HepG2 (cell line): Measurements from ENCODE around the gene GPR68. TPM values are rescaled to one million over a fixed set of nuclear protein-coding genes. Genes with fewer than 3 reads are reported as not detected.

Experiments used
- ATAC-seq: fragments of 200-7000 bp; cut with Tn5 transposase; 3 replicates; pipeline ENCODE4 v1.9.1; 2020; ENCODE audit warnings: mild to moderate bottlenecking, moderate library complexity
- BruUV-seq: library from RNA; stranded (reverse); fragments of 400-500 nt; replicated peaks from 2 replicates; lab custom pipeline; 2021; lab: Mats Ljungman, UMichigan
- CTCF ChIA-PET: fragments of 300-600 bp; formaldehyde crosslinking; extraction: SDS; loops from one replicate; lab custom pipeline; 2021; ENCODE audit warnings: low total read pairs, inconsistent platforms, low intra/inter-chr PET ratio; lab: Yijun Ruan, JAX
- POLR2A ChIA-PET: fragments of 350-600 bp; sonication (Branson Sonifier 250); formaldehyde crosslinking; loops from one replicate; lab custom pipeline; 2020; ENCODE audit warnings: antibody characterized with exemption, inconsistent platforms; lab: Yijun Ruan, JAX
- DNase-seq: peaks from one replicate; pipeline ENCODE4 v3.0.0-alpha.2; 2015; ENCODE audit warnings: low spot score
- FAIRE-seq: peaks from 3 replicates; lab custom pipeline; 2011; peaks lifted over from hg19 to GRCh38; lab: Jason Lieb, UNC
- H2AFZ ChIP-seq: one replicate; pipeline ENCODE4 v1.6.1; 2011; ENCODE audit warnings: low read length, inconsistent platforms
- H3K27ac ChIP-seq: fragments of 300-600 bp; 3 replicates; pipeline ENCODE4 v1.8.0; 2011; ENCODE audit warnings: mixed run types, mild to moderate bottlenecking, mixed read lengths, low read length, inconsistent platforms; ENCODE audit not compliant: insufficient read depth; ENCODE audit errors: extremely low read length
- H3K27me3 ChIP-seq, 2 experiments: fragments of 200-600 bp in 1 of 2; 2 replicates in 1 of 2; 3 replicates in 1 of 2; pipeline versions ENCODE4 v1.6.0 to v1.8.0; 2011; ENCODE audit warnings: low read length in 2 of 2, mild to moderate bottlenecking in 2 of 2, moderate library complexity in 2 of 2, inconsistent platforms in 1 of 2; ENCODE audit not compliant: insufficient read depth in 2 of 2, control insufficient read depth in 1 of 2
- H3K36me3 ChIP-seq, 2 experiments: fragments of 200-600 bp in 1 of 2; replicated peaks in 1 of 2; 2 replicates in 1 of 2; 3 replicates in 1 of 2; pipeline versions ENCODE4 v1.5.1 to v1.8.0; 2011; ENCODE audit warnings: low read length in 2 of 2, inconsistent platforms in 1 of 2; ENCODE audit not compliant: insufficient read depth in 2 of 2, control insufficient read depth in 1 of 2
- H3K4me1 ChIP-seq: 2 replicates; pipeline ENCODE4 v1.5.1; 2012; ENCODE audit warnings: low read length, inconsistent platforms; ENCODE audit not compliant: insufficient read depth
- H3K4me2 ChIP-seq: 2 replicates; pipeline ENCODE4 v1.6.0; 2011; ENCODE audit warnings: low read depth, low read length, inconsistent platforms
- H3K4me3 ChIP-seq, 3 experiments: fragments of 200-600 bp in 1 of 3; sonication (generic), shearing (Covaris generic) in 1 of 3; replicated peaks in 1 of 3; 2 replicates each; pipeline ENCODE4 v1.5.1; 2011 to 2016; ENCODE audit warnings: low read length in 3 of 3, inconsistent platforms in 2 of 3, low read depth in 2 of 3, mild to moderate bottlenecking in 2 of 3, control low read depth in 1 of 3, mixed read lengths in 1 of 3; ENCODE audit not compliant: insufficient read depth in 1 of 3
- H3K79me2 ChIP-seq: one replicate; pipeline ENCODE4 v1.6.1; 2011; ENCODE audit warnings: low read length, inconsistent platforms; ENCODE audit not compliant: insufficient read depth
- H3K9ac ChIP-seq: 2 replicates; pipeline ENCODE4 v1.6.0; 2011; ENCODE audit warnings: mild to moderate bottlenecking, low read depth, low read length, inconsistent platforms; ENCODE audit not compliant: insufficient read depth
- H3K9me3 ChIP-seq: 2 replicates; pipeline ENCODE4 v1.5.1; 2012; ENCODE audit warnings: mild to moderate bottlenecking, low read length
- H4K20me1 ChIP-seq: 2 replicates; pipeline ENCODE4 v1.6.0; 2011; ENCODE audit warnings: inconsistent platforms, mild to moderate bottlenecking, low read length, moderate library complexity; ENCODE audit not compliant: insufficient read depth
- ATF7 ChIP-seq, 2 experiments: fragments of 450-650 bp in 1 of 2; sonication (generic) in 1 of 2; formaldehyde crosslinking in 1 of 2; IDR thresholded peaks; 2 replicates each; pipeline versions ENCODE4 v1.4.0 to v1.6.1; 2016 to 2020; ENCODE audit warnings: antibody characterized with exemption in 1 of 2, mild to moderate bottlenecking in 1 of 2, missing genetic modification reagents in 1 of 2
- SP140L ChIP-seq: sonication (generic); formaldehyde crosslinking; IDR thresholded peaks from 2 replicates; pipeline ENCODE4 v1.4.0; 2020; ENCODE audit warnings: missing genetic modification reagents, borderline replicate concordance
- THYN1 ChIP-seq: sonication (generic); formaldehyde crosslinking; IDR thresholded peaks from 2 replicates; pipeline ENCODE4 v1.8.1; 2023; ENCODE audit warnings: low read depth, mild to moderate bottlenecking, moderate library complexity, missing genetic modification reagents, borderline replicate concordance
- ZKSCAN1 ChIP-seq: fragments of 150-350 bp; IDR thresholded peaks from 2 replicates; pipeline ENCODE4 v1.6.1; 2014; ENCODE audit warnings: low read length
- ZNF335 ChIP-seq: sonication (generic); formaldehyde crosslinking; IDR thresholded peaks from 2 replicates; pipeline ENCODE4 v1.4.0; 2020; ENCODE audit warnings: missing genetic modification reagents
- ZNF432 ChIP-seq: sonication (generic); formaldehyde crosslinking; IDR thresholded peaks from 2 replicates; pipeline ENCODE4 v1.5.0; 2020; ENCODE audit warnings: missing genetic modification reagents, mild to moderate bottlenecking, borderline replicate concordance
- ZNF883 ChIP-seq: sonication (generic); formaldehyde crosslinking; IDR thresholded peaks from 2 replicates; pipeline ENCODE4 v1.5.1; 2020; ENCODE audit warnings: mild to moderate bottlenecking, missing genetic modification reagents; ENCODE audit errors: not compliant biosample characterization
- WGBS: methylation state at CpG from one replicate; pipeline ENCODE4 v1.1.6; 2017; ENCODE audit warnings: low lambda C conversion rate; 5-methylcytosine and 5-hydroxymethylcytosine counted together
- in situ Hi-C: cut with HindIII; loops from 2 replicates; pipeline ENCODE4 v1.10.0; 2017; ENCODE audit warnings: low pct_unique_long_range_greater_than_20kb; ENCODE audit not compliant: extremely low pct_ligation_motif_present
- intact Hi-C: fragments of 100-400 bp; cut with micrococcal nuclease; formaldehyde crosslinking; loops from one replicate; pipeline ENCODE4 v1.10.0; 2022; ENCODE audit not compliant: unreplicated experiment
- polyA plus RNA-seq, 8 experiments: library from polyadenylated mRNA; depleted of rRNA in 3 of 8; stranded (reverse) in 7 of 8; unstranded in 1 of 8; fragments of >200 nt; fragmentation: Illumina TruSeq in 4 of 8; extraction: Trizol in 4 of 8; gene quantifications; 2 replicates each; pipeline versions ENCODE4 v1.2.1 to v1.2.3, GENCODE V29; 2011 to 2016; ENCODE audit warnings: low read depth in 4 of 8, missing spikeins in 1 of 8, mixed read lengths in 1 of 8; ENCODE audit not compliant: insufficient read depth in 1 of 8
- total RNA-seq, 5 experiments: library from RNA; depleted of rRNA; stranded (reverse); fragments of >200 nt; fragmentation: Illumina TruSeq; extraction: Trizol; gene quantifications; 2 replicates each; pipeline ENCODE4 v1.2.3, GENCODE V29; 2016; ENCODE audit warnings: low read depth in 1 of 5
- TF ChIP-seq, protein P1 (sequence below): sonication (generic); formaldehyde crosslinking; IDR thresholded peaks from 2 replicates; pipeline ENCODE4 v1.5.1; 2020; ENCODE audit warnings: missing genetic modification reagents, mild to moderate bottlenecking, borderline replicate concordance
- TF ChIP-seq, protein P2 (sequence below): sonication (generic); formaldehyde crosslinking; IDR thresholded peaks from 2 replicates; pipeline ENCODE4 v1.4.0; 2020; ENCODE audit warnings: mild to moderate bottlenecking, low read depth, missing genetic modification reagents

GPR68 gene
- total and polyA plus RNA-seq, 2 of the 13 experiments (the other 11 are each of a cell fraction or from before 2014, with no cell fraction given) = not detected

GRCh38 chr14:91232603-91233002 lies 11.9 kb downstream of the GPR68 start:
- WGBS = 83% methylated on average over 1 of the region's 2 CpGs
- no TSS peak for BruUV-seq
- intact Hi-C loops = no loop called here
- no peak overlapping the region for H3K4me3 ChIP-seq
- H3K36me3 ChIP-seq = no peaks in the 10 kb centered on the region
- H3K4me2 ChIP-seq = no peak overlapping the region
- no peaks in the 10 kb centered on the region for H3K79me2 ChIP-seq
- no peaks in the 10 kb centered on the region for H4K20me1 ChIP-seq
- no peak for DNase-seq
- H3K4me1 ChIP-seq = peaks cover 10% of the 10 kb centered on the region
- no peak for FAIRE-seq
- TF ChIP-seq ATF7 (IDR thresholded peaks at IDR 0.05) (no peak), ATF7 (CRISPR knock-in tag; IDR thresholded peaks at IDR 0.05) (no peak), ZNF883 (CRISPR knock-in tag) (no peak), SP140L (CRISPR knock-in tag) (no peak), THYN1 (CRISPR knock-in tag) (no peak), ZNF432 (no peak), ZKSCAN1 (no peak), ZNF335 (CRISPR knock-in tag) (no peak)
- TF ChIP-seq, protein P1, sequence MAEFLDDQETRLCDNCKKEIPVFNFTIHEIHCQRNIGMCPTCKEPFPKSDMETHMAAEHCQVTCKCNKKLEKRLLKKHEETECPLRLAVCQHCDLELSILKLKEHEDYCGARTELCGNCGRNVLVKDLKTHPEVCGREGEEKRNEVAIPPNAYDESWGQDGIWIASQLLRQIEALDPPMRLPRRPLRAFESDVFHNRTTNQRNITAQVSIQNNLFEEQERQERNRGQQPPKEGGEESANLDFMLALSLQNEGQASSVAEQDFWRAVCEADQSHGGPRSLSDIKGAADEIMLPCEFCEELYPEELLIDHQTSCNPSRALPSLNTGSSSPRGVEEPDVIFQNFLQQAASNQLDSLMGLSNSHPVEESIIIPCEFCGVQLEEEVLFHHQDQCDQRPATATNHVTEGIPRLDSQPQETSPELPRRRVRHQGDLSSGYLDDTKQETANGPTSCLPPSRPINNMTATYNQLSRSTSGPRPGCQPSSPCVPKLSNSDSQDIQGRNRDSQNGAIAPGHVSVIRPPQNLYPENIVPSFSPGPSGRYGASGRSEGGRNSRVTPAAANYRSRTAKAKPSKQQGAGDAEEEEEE = no peak
- TF ChIP-seq, protein P2, sequence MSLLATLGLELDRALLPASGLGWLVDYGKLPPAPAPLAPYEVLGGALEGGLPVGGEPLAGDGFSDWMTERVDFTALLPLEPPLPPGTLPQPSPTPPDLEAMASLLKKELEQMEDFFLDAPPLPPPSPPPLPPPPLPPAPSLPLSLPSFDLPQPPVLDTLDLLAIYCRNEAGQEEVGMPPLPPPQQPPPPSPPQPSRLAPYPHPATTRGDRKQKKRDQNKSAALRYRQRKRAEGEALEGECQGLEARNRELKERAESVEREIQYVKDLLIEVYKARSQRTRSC = no peak
- H3K27me3 ChIP-seq = no peaks in the 10 kb centered on the region
- CTCF ChIA-PET = no interaction called here
- ATAC-seq = no peak
- H3K9me3 ChIP-seq = no peaks in the 10 kb centered on the region
- in situ Hi-C loops = no loop called here
- no peak overlapping the region for H3K9ac ChIP-seq
- POLR2A ChIA-PET = no interaction called here
- no peak overlapping the region for H2AFZ ChIP-seq
- no peak overlapping the region for H3K27ac ChIP-seq
